Measurements from ENCODE around the gene WNT3. TPM values are rescaled to one million over a fixed set of nuclear protein-coding genes. Genes with fewer than 3 reads are reported as not detected.

Gene WNT3
- total and polyA plus RNA-seq, 10 of the 15 experiments (the other 5 are each of a cell fraction or from before 2014, with no cell fraction given), result 0.01 to 0.03 TPM; not detected in 8

GRCh38 chr17:46787478-46787877 is 31.0 kb downstream of the WNT3 start:
- Histone ChIP-seq H3K79me2 (ENCODE audit: control insufficient read depth, insufficient read depth, low read length) (no peaks in the 10 kb centered on the region), H4K20me1 (ENCODE audit: control insufficient read depth, insufficient read depth) (no peaks in the 10 kb centered on the region), H3K4me1 (ENCODE audit: control insufficient read depth, insufficient read depth, low read length) (no peaks in the 10 kb centered on the region), H3K4me2 (ENCODE audit: control insufficient read depth, insufficient read depth) (no peak overlapping the region), H2AFZ (ENCODE audit: control insufficient read depth, low read depth, low read length) (no peak overlapping the region), H3K36me3 (ENCODE audit: control insufficient read depth in 2 of 2, insufficient read depth in 2 of 2, low read length in 1 of 2) (no peaks in the 10 kb centered on the region), H3K9ac (ENCODE audit: control insufficient read depth, insufficient read depth, low read length) (no peak overlapping the region), H3K4me3 (no peak overlapping the region), H3K27me3 (replicated peaks in 1 of 2; ENCODE audit: control insufficient read depth in 2 of 2, insufficient read depth in 2 of 2, low read length in 1 of 2) (no peaks in the 10 kb centered on the region), H3K9me3 (replicated peaks; ENCODE audit: control insufficient read depth, insufficient read depth, low read length) (no peaks in the 10 kb centered on the region; the same call in 2 of the 3 replicates), H3K27ac (ENCODE audit: control insufficient read depth, insufficient read depth) (no peak overlapping the region)
- FAIRE-seq (no peak), DNase-seq (ENCODE audit: low read depth, low spot score) (no peak), ATAC-seq (no peak)
- intact Hi-C loops (cut with micrococcal nuclease; ENCODE audit: unreplicated experiment), result no loop called here
- BruUV-seq (replicated peaks), result no TSS peak
- ChIA-PET POLR2A (no interaction called here), CTCF (no interaction called here), RAD21 (ENCODE audit: unreplicated experiment) (no interaction called here), SMC1A (ENCODE audit: uncharacterized antibody, unreplicated experiment) (no interaction called here)
- WGBS (ENCODE audit: insufficient coverage, insufficient replicate concordance, low lambda C conversion rate, missing lambda C conversion rate), result 52% methylated on average over 13 of the region's 13 CpGs
- in situ Hi-C loops (cut with MboI), result no loop called here
- TF ChIP-seq, protein P1, sequence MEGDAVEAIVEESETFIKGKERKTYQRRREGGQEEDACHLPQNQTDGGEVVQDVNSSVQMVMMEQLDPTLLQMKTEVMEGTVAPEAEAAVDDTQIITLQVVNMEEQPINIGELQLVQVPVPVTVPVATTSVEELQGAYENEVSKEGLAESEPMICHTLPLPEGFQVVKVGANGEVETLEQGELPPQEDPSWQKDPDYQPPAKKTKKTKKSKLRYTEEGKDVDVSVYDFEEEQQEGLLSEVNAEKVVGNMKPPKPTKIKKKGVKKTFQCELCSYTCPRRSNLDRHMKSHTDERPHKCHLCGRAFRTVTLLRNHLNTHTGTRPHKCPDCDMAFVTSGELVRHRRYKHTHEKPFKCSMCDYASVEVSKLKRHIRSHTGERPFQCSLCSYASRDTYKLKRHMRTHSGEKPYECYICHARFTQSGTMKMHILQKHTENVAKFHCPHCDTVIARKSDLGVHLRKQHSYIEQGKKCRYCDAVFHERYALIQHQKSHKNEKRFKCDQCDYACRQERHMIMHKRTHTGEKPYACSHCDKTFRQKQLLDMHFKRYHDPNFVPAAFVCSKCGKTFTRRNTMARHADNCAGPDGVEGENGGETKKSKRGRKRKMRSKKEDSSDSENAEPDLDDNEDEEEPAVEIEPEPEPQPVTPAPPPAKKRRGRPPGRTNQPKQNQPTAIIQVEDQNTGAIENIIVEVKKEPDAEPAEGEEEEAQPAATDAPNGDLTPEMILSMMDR (IDR thresholded peaks at IDR 0.05 in 2 of 3, conservative IDR thresholded peaks at IDR 0.05 in 1 of 3; ENCODE audit: control insufficient read depth in 2 of 3, extremely low read depth in 1 of 3, insufficient read depth in 1 of 3, low read depth in 3 of 3, low read length in 3 of 3), result no peak
- TF ChIP-seq BMI1 (IDR thresholded peaks at IDR 0.05; ENCODE audit: borderline replicate concordance) (no peak), CUX1 (IDR thresholded peaks at IDR 0.05; ENCODE audit: insufficient replicate concordance, low read depth, low read length) (no peak), MYC (IDR thresholded peaks at IDR 0.05; ENCODE audit: insufficient read depth, insufficient read length, insufficient replicate concordance, low read length, severe bottlenecking) (no peak), ZBED1 (IDR thresholded peaks at IDR 0.05; ENCODE audit: borderline replicate concordance) (no peak), TBL1XR1 (IDR thresholded peaks at IDR 0.05; ENCODE audit: low read depth, low read length) (no peak), CREM (IDR thresholded peaks at IDR 0.05; ENCODE audit: low read depth) (no peak), CEBPB (IDR thresholded peaks at IDR 0.05; ENCODE audit: borderline replicate concordance in 1 of 2, low read depth in 2 of 2, low read length in 2 of 2) (no peak), CHD2 (IDR thresholded peaks at IDR 0.05; ENCODE audit: borderline replicate concordance, low read depth, low read length) (no peak), FOS (IDR thresholded peaks at IDR 0.05; ENCODE audit: borderline replicate concordance, extremely low read depth, insufficient read length) (no peak), HDAC6 (IDR thresholded peaks at IDR 0.05; ENCODE audit: unreplicated experiment) (no peak)
- TF ChIP-seq, protein P2, sequence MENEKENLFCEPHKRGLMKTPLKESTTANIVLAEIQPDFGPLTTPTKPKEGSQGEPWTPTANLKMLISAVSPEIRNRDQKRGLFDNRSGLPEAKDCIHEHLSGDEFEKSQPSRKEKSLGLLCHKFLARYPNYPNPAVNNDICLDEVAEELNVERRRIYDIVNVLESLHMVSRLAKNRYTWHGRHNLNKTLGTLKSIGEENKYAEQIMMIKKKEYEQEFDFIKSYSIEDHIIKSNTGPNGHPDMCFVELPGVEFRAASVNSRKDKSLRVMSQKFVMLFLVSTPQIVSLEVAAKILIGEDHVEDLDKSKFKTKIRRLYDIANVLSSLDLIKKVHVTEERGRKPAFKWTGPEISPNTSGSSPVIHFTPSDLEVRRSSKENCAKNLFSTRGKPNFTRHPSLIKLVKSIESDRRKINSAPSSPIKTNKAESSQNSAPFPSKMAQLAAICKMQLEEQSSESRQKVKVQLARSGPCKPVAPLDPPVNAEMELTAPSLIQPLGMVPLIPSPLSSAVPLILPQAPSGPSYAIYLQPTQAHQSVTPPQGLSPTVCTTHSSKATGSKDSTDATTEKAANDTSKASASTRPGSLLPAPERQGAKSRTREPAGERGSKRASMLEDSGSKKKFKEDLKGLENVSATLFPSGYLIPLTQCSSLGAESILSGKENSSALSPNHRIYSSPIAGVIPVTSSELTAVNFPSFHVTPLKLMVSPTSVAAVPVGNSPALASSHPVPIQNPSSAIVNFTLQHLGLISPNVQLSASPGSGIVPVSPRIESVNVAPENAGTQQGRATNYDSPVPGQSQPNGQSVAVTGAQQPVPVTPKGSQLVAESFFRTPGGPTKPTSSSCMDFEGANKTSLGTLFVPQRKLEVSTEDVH (IDR thresholded peaks at IDR 0.05; ENCODE audit: low read depth, partially characterized antibody), result no peak

All from GM12878 (cell line).